ENCODE measurements around the gene RRP12.

The RRP12 gene

DNA sequence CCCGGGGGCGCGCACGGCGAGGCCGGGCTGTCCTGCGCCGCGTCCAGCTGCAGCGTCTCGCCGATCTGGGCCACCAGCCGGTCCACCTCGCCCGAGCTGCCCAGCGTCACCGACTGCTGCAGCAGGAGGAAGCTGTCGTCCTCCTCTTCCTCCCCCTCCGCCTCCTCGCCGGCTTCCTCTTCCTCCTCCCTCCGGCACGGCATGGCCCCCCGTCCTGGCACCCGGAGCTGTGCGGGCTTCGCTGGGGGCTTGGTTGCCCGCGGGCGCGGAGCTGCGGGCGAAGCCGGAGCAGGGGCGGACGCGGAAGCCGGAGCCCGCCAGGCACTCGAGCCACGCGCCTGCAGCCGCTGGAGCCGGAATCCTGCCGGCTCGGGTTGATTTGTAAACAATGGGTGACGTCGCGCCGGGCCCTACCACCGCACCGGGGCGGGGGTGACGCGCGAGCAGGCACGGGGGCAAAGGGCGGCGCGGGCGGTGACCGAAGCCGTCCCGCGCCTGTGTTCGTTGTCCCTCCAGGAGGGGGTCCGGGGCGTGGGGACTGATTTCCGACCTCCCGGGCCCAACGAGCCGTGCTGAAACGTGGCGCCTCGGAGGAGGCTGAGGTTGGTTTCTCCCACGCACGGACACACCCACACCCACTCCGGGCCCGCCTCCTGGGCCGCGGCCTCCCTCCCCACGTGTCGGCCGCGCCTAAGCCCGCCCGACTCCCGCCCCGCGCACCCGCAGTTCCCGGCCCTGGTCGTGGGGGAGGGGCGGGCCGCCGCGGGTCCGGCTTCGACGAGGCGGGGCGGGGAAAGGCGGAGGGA is 66.6 kb downstream of the RRP12 start, which contains the start of gene FRAT2:
Gene FRAT2 (minus strand): TSS at position 360 of the 806 bp plus-strand sequence. CDS start 157 bp downstream, at position 203.
- DNase-seq (ENCODE audit: low spot score) = peak; percentile 88

- peak; percentile 56 for DNase-seq (ENCODE audit: low spot score)
Observed at GRCh38 chr10:97333601-97334369, 67.4 kb downstream of the RRP12 start.

DNA sequence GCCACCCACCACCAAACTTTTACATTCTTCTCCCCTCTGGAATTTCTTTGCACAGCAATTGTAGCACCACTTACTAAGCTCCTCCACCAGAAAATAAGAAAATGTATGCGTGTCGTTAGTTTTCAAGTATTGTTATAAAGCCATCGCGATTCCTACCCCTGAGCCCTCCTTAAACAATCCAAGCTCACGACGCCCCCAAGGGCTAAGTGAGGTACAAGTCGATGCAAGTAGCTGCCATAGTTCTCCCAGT is 67.9 kb downstream of the RRP12 start:
- DNase-seq (ENCODE audit: low spot score) = peak; percentile 49

GRCh38 chr10:97332591-97333350 is 68.4 kb downstream of the RRP12 start:
- peak; percentile 62 for DNase-seq (ENCODE audit: low spot score)

DNA sequence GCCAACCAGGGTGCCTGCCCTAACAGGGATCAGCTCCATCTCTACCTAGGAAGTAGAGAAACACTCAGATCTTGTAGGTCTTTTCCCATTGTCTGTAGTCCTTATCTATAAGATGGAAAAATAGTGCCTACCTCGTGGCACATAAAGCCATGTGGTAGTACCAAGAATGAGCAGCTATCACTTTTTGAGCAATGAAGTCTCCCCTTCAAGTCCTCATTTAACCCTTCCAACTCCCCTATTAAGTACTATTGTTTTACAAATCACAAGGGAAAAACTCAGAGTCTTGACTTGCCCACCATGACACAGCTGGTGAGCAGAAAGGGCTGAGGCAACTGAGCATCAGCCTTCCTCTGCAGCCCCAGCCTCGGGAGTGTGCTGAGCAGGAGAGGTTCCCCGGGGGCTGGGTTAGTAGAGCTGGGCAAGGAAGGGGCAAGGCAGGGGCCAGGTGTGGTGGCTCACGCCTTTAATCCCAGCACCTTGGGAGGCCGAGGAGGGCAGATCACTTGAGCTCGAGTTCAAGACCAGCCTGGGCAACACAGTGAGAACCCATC is 69.9 kb downstream of the RRP12 start:
- DNase-seq (ENCODE audit: low spot score) = no peak

DNA sequence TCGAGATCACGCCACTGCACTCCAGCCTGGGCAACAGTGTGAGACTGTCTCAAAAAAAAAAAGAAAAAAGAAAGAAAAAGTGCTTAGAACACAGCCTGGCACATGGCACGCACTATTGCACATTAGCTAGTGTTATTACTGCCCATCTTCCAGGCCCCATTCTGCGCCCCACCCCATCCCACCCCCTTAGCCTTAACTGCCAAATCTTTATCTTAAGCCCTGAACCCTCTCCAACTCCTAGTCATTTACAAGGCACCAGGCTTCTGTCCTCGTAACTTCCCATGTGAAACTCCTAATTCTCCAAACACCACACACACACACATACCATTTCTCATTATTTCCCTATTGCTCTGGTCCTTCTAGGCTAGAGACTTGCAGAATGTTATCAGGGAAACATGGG is 71.4 kb downstream of the RRP12 start:
- no peak for DNase-seq (ENCODE audit: low spot score)

- no peak for DNase-seq (ENCODE audit: low spot score)
Observed at GRCh38 chr10:97328646-97329453, 72.3 kb downstream of the RRP12 start.

- DNase-seq (ENCODE audit: low spot score) = no peak
Observed at GRCh38 chr10:97327348-97328294, 73.5 kb downstream of the RRP12 start.

DNA sequence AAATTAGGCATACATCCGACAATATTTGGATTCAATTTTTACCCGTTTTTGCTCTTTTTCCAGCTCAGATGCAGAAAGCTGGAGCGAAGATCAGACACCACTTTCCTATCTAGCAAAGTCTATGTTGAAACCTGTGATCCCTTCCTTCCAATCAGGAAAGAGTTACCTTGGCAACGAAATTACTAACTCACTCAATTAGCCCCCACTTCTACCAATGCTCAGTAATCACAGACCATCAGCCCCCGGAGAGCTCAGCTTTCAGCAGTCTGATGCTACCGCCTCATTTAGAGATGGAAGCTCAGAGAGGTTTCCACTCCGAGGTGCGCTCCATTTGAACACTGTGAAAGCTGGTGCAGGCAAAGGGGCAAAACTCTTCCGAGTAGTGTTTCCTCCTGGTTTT is 75.4 kb downstream of the RRP12 start:
- DNase-seq (ENCODE audit: low spot score) = no peak

GRCh38 chr10:97323501-97323900 is 77.6 kb downstream of the RRP12 start:
- DNase-seq (ENCODE audit: low spot score) = no peak

DNA sequence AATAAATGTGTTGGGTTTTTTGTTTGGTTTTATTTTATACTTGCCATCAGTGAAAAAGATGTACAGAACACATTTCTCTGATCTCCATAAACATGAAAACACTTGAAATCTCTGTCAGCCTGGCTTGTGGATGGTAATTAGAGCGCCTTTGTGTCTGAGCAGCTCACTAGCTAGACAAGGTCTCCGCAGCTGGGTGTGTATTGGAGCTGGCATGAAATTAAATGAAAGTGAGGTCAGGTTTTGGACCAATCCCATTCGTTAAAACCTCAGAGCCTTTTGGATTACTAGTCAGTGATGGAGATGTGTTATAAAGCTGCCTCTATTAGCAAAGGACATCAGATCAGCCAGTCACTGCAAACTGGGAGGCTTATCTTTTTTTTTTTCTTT is 79.3 kb downstream of the RRP12 start:
- DNase-seq (ENCODE audit: low spot score) = no peak

DNA sequence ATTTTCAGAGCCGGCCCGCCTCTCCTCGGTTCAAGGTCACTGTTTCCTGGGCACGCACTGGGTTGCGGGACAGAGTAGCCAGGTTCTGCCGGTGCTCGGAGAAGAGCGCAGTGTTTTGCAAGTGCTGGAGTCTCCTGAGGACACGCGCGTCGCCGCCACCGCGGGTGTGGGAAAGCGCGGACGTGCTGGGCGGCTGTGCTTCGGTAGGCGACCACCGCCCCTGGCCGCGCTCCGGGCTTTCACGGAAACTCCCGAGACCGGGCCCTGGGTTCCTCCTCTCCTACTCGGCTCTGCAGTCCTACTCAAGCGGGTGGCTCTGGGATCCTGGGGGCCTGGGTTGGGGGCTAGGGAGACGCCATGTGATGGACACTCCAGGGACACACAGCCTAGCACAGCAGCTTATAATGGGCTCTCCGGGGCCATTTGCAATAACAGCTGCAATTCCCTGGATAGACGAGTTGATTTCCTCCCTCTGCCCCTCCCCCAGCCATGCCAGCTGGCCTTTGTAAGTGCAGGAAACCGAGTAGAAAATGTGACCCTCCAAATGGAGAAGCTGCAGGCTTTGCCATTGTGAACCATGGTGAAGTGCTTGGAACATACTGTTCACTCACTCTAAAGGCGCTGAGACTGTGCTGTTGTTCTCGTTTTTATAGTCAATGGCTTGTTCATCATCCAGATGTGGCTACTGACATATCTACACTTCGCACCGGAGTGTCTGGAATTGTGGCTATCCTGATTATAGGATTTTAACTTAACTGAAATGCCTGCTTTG is 79.9 kb downstream of the RRP12 start:
- no peak for DNase-seq (ENCODE audit: low spot score)

DNA sequence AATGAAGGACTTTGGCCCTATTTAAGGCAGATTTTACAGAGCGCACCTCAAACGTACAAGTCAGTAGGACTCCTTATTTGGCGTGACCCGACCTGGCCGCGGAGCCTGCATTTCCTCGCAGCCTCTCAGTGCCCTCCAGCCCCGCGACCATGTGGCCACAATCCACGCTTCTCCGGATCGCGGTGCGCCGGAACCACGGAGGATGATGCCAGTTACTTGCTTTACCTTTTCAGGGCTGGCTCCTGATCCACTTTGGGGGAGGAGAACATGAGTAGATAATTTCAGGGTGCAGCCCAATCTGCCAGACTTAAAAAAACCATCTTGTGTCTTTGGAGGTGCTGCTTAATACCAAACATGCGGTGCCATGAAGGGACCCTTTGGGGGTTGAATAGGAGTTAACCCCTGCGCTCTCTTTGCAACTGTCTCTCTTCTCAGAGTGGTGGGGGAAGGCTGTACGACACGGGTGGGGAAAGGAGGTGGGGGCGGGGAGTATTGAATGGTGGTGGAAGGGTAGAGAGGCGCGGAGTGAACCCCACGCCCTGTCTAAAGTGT is 80.6 kb downstream of the RRP12 start:
- DNase-seq (ENCODE audit: low spot score) = no peak

DNA sequence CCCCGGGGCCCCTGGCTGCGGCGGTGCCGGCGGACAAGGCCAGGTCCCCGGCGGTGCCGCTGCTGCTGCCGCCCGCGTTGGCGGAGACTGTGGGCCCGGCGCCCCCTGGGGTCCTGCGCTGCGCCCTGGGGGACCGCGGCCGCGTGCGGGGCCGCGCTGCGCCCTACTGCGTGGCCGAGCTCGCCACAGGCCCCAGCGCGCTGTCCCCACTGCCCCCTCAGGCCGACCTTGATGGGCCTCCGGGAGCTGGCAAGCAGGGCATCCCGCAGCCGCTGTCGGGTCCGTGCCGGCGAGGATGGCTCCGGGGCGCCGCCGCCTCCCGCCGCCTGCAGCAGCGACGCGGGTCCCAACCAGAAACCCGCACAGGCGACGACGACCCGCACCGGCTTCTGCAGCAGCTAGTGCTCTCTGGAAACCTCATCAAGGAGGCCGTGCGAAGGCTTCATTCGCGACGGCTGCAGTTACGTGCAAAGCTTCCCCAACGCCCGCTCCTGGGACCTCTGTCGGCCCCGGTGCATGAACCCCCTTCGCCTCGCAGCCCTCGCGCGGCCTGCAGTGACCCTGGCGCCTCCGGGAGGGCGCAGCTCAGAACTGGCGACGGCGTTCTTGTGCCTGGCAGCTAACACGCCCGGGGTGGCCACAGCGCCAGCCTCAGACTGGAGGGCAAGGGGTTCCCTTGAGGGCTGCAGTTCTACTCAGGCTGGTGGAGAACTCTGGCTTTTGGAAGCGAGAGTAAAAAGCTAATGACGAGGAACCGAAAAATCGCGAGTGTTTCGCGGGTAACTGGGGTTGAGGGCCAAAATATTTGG is 81.3 kb downstream of the RRP12 start:
- peak; percentile 48 for DNase-seq (ENCODE audit: low spot score)

DNA sequence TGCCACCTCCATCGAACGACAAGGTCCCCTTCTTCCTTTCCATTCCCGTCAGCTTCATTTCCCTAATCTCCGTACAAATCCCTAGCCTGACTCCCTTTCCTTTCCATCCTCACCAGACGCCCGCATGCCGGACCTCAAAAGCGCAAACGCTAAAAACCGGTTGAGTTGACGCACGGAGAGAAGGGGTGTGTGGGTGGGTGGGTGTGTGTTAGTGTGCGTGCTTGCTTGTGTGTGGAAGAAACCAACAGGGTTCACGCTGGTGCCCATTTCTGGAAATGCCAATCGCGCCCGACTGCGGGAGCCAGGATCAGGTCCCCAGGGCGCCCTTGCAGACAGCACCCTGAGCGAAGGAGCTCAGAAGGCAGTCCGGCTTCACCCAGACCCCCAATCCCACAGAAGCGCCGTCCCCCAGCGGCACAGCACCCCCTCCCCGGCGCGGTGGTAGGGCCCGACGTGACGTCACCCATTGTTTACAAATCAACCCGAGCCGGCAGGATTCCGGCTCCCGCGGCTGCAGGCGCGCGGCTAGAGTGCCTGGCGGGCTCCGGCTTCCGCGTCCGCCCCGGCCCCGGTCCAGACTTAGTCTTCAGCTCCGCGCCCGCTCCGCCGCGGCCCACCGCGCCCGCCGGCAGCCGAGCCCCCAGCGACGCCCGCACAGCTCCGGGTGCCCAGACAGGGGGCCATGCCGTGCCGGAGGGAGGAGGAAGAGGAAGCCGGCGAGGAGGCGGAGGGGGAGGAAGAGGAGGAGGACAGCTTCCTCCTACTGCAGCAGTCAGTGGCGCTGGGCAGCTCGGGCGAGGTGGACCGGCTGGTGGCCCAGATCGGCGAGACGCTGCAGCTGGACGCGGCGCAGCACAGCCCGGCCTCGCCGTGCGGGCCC is 82.1 kb downstream of the RRP12 start, which contains the start of gene FRAT1:
Gene FRAT1 (plus strand): TSS at position 500 of the 880 bp plus-strand sequence. CDS start 183 bp downstream, at position 683.
- peak; percentile 80 for DNase-seq (ENCODE audit: low spot score)

GRCh38 chr10:97314671-97315070 is 86.5 kb downstream of the RRP12 start:
- DNase-seq (ENCODE audit: low spot score) = no peak

GRCh38 chr10:97312897-97313296 is 88.2 kb downstream of the RRP12 start:
- no peak for DNase-seq (ENCODE audit: low spot score)
